Activated naive CD8-positive, alpha-beta T cell (primary cell): ENCODE measurements around the gene RNU1-2.
"Not testable (repeated sequence)": the region's sequence is repeated elsewhere in the genome, so short reads cannot be mapped to it uniquely, and the experiment has no call there.

Experiments
- H3K27ac Mint-ChIP-seq: one replicate; pipeline ENCODE4 v1.8.0; 2021; ENCODE audit warnings: mixed read lengths
- H3K27me3 Mint-ChIP-seq: one replicate; pipeline ENCODE4 v1.8.0; 2021; ENCODE audit warnings: mixed read lengths
- H3K36me3 Mint-ChIP-seq: one replicate; pipeline ENCODE4 v1.8.0; 2021; ENCODE audit warnings: mixed read lengths
- H3K4me1 Mint-ChIP-seq: one replicate; pipeline ENCODE4 v1.8.0; 2021; ENCODE audit warnings: low read depth, mixed read lengths
- H3K4me3 Mint-ChIP-seq: one replicate; pipeline ENCODE4 v1.8.0; 2021; ENCODE audit warnings: mild to moderate bottlenecking, mixed read lengths
- H3K9me3 Mint-ChIP-seq: one replicate; pipeline ENCODE4 v1.8.0; 2021; ENCODE audit warnings: low read depth, mixed read lengths

Gene RNU1-2

DNA sequence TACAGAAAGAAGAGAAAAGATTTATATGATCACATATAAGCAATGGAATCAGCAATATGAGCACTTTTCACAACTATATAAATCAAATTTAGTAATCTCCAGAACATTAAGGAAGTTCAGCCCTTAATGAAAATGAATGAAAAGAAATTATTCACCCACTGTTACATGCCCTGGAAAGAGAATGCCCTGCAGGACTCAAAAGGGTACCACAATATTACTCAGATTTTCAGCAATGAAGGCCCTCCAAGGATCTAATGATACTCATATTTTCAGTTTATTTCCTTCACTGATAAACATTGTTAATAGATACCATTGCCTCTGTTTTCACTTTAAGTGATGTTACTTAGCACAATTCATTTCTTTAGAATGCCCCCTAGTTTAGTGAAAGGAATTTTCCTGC lies 2.5 kb downstream of the RNU1-2 start:
- peak overlapping the region; percentile 7 for H3K27ac Mint-ChIP-seq
- not testable (repeated sequence) for H3K4me3 Mint-ChIP-seq

GRCh38 chr1:16899020-16899419 lies 3.2 kb downstream of the RNU1-2 start:
- H3K4me1 Mint-ChIP-seq = peaks cover 42% of the 10 kb centered on the region
- not testable (repeated sequence) for H3K4me3 Mint-ChIP-seq, H3K27ac Mint-ChIP-seq, H3K36me3 Mint-ChIP-seq, H3K27me3 Mint-ChIP-seq, H3K9me3 Mint-ChIP-seq

More for the DNA sequence above, 2.5 kb downstream of the RNU1-2 start:
- not testable (repeated sequence) for H3K36me3 Mint-ChIP-seq, H3K9me3 Mint-ChIP-seq, H3K27me3 Mint-ChIP-seq
- peaks cover 42% of the 10 kb centered on the region for H3K4me1 Mint-ChIP-seq

DNA sequence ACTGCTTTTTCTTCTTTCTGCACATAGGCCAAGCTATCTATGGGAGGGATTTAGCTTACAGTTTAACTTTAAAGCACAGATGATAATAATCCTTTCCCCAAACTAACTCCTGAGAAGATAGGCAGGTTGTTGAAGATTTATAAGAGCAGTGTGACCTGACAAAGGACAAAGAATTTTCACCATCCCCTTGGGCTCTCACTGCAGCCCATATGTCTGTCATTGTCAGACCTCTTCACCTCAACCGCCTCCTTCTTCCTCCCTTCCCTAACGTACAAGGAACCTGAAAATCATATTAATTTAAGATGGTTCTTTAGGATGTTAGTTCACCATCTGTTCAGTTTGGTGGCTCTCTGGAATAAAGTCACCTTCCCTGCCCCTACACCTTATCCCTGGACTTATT lies 5.0 kb downstream of the RNU1-2 start:
- peaks cover 32% of the 10 kb centered on the region for H3K4me1 Mint-ChIP-seq
- H3K36me3 Mint-ChIP-seq = no peaks in the 10 kb centered on the region
- H3K27ac Mint-ChIP-seq = no peak overlapping the region
- no peaks in the 10 kb centered on the region for H3K27me3 Mint-ChIP-seq
- no peaks in the 10 kb centered on the region for H3K9me3 Mint-ChIP-seq
- H3K4me3 Mint-ChIP-seq = no peak overlapping the region

DNA sequence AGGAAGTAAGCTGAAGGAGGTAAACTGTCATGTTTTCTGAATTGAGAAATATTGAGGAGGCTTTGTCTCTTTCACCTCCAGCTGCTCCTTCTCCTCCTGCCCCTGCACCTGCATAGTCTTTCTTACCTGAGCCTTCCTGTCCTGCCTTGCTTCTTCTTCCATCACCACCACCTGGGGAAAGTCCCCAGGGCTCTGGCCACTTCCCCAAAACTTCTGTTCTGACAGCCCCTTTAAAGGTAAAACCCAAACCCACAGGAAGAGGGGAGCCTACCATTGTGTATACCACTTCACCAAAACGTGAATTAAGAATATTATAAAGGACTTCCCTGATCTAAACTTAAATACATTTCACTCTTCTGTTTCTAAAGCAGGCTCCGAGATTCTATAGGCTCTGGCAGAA lies 5.6 kb downstream of the RNU1-2 start:
- Mint-ChIP-seq H3K27ac (peak overlapping the region; percentile 30), H3K4me3 (peak overlapping the region; percentile 15), H3K4me1 (peaks cover 32% of the 10 kb centered on the region)
- H3K27me3 Mint-ChIP-seq, H3K36me3 Mint-ChIP-seq, H3K9me3 Mint-ChIP-seq: not testable (repeated sequence)

- H3K27ac Mint-ChIP-seq = no peak overlapping the region
- no peaks in the 10 kb centered on the region for H3K9me3 Mint-ChIP-seq
- H3K4me1 Mint-ChIP-seq = peaks cover 24% of the 10 kb centered on the region
- no peaks in the 10 kb centered on the region for H3K36me3 Mint-ChIP-seq
- H3K4me3 Mint-ChIP-seq = no peak overlapping the region
- no peaks in the 10 kb centered on the region for H3K27me3 Mint-ChIP-seq
These were observed 7.3 kb downstream of the RNU1-2 start for GRCh38 chr1:16903054-16903453.

DNA sequence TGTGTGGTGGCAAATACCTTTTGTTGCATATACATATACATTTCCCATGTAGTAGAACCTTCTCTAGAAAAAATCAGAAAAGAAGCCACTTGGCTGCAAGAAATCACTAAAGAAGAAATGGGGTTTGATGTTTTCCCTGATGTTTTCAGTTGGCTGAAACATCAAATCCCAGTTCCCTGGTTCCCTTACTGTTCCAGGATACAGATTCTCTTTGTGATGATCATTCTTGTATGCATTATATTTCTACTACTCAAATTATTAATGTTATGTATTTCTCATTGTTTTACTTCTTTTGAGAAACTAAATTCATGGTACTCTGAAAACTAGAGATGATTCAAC lies 7.6 kb downstream of the RNU1-2 start:
- Mint-ChIP-seq H3K4me3 (no peak overlapping the region), H3K9me3 (no peaks in the 10 kb centered on the region), H3K27ac (no peak overlapping the region), H3K36me3 (no peaks in the 10 kb centered on the region), H3K4me1 (peaks cover 21% of the 10 kb centered on the region), H3K27me3 (no peaks in the 10 kb centered on the region)

GRCh38 chr1:16904560-16905109 lies 8.9 kb downstream of the RNU1-2 start:
- no peak overlapping the region for H3K4me3 Mint-ChIP-seq
- H3K36me3 Mint-ChIP-seq = no peaks in the 10 kb centered on the region
- H3K27ac Mint-ChIP-seq = no peak overlapping the region
- H3K9me3 Mint-ChIP-seq = no peaks in the 10 kb centered on the region
- H3K27me3 Mint-ChIP-seq = no peaks in the 10 kb centered on the region
- H3K4me1 Mint-ChIP-seq = peaks cover 21% of the 10 kb centered on the region

GRCh38 chr1:16905110-16905867 lies 9.5 kb downstream of the RNU1-2 start:
- peaks cover 23% of the 10 kb centered on the region for H3K4me1 Mint-ChIP-seq
- no peak overlapping the region for H3K4me3 Mint-ChIP-seq
- H3K27me3 Mint-ChIP-seq = no peaks in the 10 kb centered on the region
- no peaks in the 10 kb centered on the region for H3K36me3 Mint-ChIP-seq
- no peak overlapping the region for H3K27ac Mint-ChIP-seq
- no peaks in the 10 kb centered on the region for H3K9me3 Mint-ChIP-seq

- no peak overlapping the region for H3K4me3 Mint-ChIP-seq
- peaks cover 17% of the 10 kb centered on the region for H3K4me1 Mint-ChIP-seq
- no peaks in the 10 kb centered on the region for H3K9me3 Mint-ChIP-seq
- H3K27me3 Mint-ChIP-seq = no peaks in the 10 kb centered on the region
- H3K27ac Mint-ChIP-seq = no peak overlapping the region
- no peaks in the 10 kb centered on the region for H3K36me3 Mint-ChIP-seq
These were observed 10.3 kb downstream of the RNU1-2 start for GRCh38 chr1:16905868-16906702.

DNA sequence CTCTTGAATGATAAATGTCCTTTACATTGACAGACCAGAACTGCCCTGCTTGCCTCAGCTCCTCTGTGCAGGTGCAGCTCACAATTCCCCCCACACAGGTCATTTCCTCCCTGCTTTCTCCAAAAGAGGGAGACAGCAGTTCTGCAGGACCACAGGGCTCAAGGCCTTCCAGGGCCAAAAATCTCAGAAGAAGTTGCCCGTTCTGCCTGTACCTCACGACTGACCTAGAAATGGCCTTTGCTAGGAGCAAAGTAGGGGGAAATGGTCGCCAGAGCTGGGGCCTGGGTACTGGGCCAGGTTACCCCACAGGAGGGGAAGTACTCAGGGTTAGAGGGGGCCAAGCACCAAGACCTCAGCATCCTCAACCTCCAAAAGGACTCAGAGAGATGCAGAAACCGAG lies 11.1 kb downstream of the RNU1-2 start:
- Mint-ChIP-seq H3K27ac (no peak overlapping the region), H3K4me1 (peaks cover 15% of the 10 kb centered on the region), H3K27me3 (no peaks in the 10 kb centered on the region), H3K36me3 (no peaks in the 10 kb centered on the region), H3K4me3 (no peak overlapping the region), H3K9me3 (no peaks in the 10 kb centered on the region)

DNA sequence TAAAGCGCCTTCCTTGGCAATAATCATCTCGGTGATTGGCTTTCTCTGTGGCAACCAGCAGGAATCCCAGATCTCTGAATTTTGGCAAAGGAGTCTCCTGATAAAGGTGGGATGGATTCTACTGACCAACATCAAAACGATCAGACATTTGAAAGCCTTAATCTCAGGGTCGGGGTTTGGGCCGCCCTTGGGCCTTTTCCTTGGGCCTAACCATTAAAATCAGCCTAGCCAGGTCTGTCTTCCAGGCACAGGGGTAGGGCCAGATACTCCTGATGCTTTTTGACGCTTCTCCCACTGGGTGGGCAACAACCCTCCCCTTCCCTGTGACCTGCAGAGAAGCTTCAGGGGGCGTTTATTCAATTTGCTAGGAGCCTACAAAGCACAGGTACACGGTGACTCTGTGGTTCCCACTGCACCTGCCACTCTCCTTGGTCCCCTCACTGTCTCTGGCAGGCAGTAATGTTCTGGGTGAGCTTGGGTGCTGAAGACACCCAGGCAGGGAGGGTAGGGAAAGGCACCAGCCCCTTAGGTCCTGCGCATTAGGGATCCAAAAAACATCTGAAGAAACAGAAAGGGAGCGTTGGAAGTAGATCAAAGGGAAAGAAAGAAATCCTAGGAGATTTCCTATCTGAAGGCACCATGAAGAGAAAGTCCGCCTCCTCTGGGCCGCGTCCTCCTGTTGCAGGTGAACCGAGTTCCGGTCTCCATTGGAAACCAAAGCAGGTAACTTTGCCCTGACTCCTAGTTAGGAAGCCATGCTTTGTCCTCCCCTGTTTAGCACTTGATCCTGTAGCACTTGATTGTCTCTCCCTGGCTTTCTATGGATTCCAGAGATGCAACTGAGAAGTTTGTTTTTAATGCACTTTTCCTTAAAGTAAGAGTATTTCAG lies 12.3 kb downstream of the RNU1-2 start:
- Mint-ChIP-seq H3K27me3 (no peaks in the 10 kb centered on the region), H3K36me3 (no peaks in the 10 kb centered on the region), H3K9me3 (no peaks in the 10 kb centered on the region), H3K4me1 (peaks cover 26% of the 10 kb centered on the region), H3K4me3 (no peak overlapping the region), H3K27ac (peak overlapping the region; percentile 67)

DNA sequence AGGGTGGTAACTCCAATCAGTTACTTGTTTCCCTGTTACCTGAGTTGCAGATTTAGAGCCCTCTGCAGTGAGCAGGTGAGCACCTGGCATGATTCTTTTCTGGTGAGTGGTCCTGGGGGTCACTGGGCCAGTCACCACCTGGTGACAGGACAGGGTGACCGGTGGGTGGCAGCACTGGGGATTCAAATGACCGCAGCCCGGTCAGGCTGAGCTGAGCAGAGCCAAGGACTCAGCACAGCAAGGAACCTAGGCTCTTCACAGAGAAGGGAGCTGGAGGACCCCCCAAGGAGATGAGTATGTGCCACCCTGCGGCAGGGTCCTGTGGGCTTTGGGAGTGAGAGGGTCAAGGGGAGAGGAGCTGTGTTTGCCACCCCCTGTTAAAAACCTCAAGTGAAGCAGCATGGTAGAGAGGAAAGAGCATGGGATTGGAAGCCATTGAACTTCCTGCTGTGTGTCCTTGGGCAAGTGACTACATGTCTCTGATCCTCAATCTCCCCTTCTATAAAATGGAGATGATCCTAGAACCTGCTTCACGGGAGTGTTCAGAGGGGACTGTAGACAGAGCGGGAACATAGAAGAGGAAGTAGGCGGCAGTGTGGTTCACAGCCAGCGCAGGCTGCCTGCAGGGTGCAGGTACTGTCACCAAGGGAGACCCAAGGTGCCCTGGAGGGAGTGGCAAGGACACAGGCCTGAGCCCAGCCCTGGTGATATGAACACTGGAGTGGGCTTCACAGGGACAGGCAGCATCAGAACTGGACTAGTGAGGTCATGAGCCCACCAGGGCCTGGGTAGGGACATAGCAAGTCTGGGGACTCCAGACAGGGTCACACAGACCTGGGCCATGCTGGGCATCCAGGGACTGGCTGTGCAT lies 16.3 kb downstream of the RNU1-2 start:
- not testable (repeated sequence) for H3K27me3 Mint-ChIP-seq, H3K36me3 Mint-ChIP-seq, H3K27ac Mint-ChIP-seq, H3K9me3 Mint-ChIP-seq
- peak overlapping the region; percentile 57 for H3K4me3 Mint-ChIP-seq
- H3K4me1 Mint-ChIP-seq = peaks cover 45% of the 10 kb centered on the region

DNA sequence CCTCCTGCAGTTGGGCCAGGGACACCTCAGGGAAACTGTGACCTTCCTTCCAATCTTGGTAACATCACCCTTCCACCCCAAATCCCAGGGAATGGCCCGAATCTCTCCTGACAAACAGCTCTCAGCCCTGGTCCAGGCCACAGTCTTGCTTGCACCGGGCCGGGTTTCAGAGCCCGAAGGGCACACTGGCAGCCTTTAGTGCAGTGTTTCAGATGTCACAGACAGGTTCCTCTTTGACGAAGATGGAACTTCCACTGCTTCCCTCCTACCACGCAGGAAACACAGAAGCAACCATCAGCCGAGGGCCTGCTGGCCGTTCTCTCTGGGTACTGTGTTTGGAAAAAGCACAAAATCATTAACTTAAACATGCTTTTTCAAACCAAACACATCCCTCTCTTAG lies 17.0 kb downstream of the RNU1-2 start:
- H3K9me3 Mint-ChIP-seq, H3K27ac Mint-ChIP-seq: not testable (repeated sequence)

GRCh38 chr1:16913181-16913832 lies 17.5 kb downstream of the RNU1-2 start:
- no peaks in the 10 kb centered on the region for H3K27me3 Mint-ChIP-seq

More for the DNA sequence above, 17.0 kb downstream of the RNU1-2 start:
- Mint-ChIP-seq H3K4me1 (peaks cover 39% of the 10 kb centered on the region), H3K4me3 (peak overlapping the region; percentile 77)
- not testable (repeated sequence) for H3K36me3 Mint-ChIP-seq, H3K27me3 Mint-ChIP-seq

More at GRCh38 chr1:16913181-16913832, 17.5 kb downstream of the RNU1-2 start:
- no peaks in the 10 kb centered on the region for H3K9me3 Mint-ChIP-seq
- H3K4me3 Mint-ChIP-seq = peak overlapping the region; percentile 77
- no peaks in the 10 kb centered on the region for H3K36me3 Mint-ChIP-seq
- H3K27ac Mint-ChIP-seq = peak overlapping the region; percentile 28
- H3K4me1 Mint-ChIP-seq = peaks cover 39% of the 10 kb centered on the region
